ENCODE results near the gene NBPF15.
"Not testable (repeated sequence)": the region's sequence is repeated elsewhere in the genome, so short reads cannot be mapped to it uniquely, and the experiment has no call there.

The NBPF15 gene, protein sequence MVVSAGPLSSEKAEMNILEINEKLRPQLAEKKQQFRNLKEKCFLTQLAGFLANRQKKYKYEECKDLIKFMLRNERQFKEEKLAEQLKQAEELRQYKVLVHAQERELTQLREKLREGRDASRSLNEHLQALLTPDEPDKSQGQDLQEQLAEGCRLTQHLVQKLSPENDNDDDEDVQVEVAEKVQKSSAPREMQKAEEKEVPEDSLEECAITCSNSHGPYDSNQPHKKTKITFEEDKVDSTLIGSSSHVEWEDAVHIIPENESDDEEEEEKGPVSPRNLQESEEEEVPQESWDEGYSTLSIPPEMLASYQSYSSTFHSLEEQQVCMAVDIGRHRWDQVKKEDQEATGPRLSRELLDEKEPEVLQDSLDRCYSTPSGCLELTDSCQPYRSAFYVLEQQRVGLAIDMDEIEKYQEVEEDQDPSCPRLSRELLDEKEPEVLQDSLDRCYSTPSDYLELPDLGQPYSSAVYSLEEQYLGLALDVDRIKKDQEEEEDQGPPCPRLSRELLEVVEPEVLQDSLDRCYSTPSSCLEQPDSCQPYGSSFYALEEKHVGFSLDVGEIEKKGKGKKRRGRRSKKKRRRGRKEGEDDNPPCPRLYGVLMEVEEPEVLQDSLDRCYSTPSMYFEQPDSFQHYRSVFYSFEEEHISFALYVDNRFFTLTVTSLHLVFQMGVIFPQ

DNA sequence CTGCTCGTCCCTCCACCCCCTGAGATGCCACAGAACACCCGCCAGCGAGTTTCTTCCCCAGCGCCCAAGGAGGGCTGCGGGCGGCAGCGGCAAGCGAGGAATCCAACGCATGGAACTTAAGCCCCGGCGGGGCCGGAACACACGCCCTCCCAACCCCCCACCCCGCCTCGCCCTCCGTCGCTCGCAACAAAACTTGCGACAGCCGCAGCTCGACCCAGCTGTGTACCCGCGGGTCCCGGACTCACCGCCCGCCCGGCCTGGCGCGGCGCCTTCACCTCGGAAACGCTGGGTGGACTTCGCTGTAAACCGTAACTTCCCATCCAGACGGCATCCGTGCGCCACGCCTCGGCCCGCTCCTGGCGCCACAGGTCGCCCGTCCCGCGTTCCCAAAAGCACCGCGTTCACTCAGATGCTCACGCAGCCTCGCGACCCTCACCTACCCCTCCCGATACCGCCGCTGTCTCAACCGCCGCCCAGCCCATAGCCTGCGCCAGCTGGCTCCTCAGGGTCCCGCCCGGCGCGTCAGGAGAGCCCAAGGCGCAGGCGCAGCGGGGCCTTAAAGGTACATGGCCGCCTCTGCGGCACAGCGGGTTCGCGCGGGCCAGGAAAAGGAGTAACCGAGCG lies at the start of gene NBPF15:
NBPF15 (minus strand) TSS at position 534 of the 624 bp plus-strand sequence. CDS start 21,666 bp downstream, outside the sequence.
- peak; percentile 57 for DNase-seq (ENCODE audit: low spot score)

DNA sequence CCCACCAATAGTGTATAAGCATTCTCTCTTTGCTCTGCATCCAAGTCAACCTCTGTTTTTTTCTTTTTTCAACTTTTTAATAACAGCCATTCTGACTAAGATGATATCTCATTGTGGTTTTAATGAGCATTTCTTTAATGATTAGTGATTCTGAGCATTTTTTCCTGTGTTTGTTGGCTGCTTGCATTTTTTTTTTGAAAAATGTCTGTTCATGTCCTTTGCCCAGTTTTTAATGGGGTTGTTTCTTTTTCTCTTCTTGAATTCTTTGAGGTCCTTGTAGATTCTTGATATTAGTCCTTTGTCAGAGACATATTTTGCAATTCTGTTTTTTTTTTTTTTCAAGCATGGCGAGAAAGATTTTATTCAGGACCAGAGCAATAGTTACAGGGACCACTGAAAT lies 35.0 kb upstream of the NBPF15 start:
- DNase-seq (ENCODE audit: low spot score): not testable (repeated sequence)

DNA sequence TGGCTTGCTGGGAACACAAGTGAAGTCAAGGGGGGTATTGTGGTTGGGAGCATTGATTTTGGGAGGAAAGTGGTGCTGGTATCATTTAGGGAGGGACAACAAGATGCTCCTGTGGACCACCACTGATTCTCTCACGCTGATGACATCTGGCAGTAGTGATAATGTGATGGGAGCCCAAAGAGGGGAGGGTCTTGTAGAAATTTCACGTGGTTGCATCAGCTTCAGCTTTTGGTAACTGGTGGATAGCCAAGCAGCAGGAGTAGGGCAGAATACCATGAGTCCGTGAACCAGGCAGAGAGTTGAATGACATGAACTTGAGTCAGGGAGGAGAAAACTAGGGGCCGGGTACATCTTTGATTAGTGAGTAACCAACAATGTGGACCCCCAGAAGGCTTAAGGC lies 32.7 kb upstream of the NBPF15 start:
- DNase-seq (ENCODE audit: low spot score): not testable (repeated sequence)

DNA sequence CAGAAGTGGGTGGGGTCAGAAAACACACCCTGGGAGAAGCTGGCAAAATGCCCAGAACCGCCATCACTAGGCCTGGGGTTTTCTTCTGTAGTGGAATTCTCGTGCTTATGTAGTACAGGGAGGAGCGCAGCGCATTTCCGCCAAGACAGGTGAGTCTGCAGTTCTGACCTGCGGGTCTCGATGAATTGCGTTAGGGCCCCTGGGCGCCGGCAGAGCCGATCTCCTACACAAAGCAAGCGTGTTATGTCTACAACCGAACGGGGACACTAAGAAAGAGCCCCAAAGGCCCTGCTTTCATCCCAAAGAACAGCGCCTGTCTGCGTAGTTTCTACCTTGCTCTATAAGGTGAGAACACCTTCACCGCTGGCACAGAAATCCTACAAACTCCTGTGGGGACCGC lies 28.9 kb upstream of the NBPF15 start:
- DNase-seq (ENCODE audit: low spot score): not testable (repeated sequence)

DNA sequence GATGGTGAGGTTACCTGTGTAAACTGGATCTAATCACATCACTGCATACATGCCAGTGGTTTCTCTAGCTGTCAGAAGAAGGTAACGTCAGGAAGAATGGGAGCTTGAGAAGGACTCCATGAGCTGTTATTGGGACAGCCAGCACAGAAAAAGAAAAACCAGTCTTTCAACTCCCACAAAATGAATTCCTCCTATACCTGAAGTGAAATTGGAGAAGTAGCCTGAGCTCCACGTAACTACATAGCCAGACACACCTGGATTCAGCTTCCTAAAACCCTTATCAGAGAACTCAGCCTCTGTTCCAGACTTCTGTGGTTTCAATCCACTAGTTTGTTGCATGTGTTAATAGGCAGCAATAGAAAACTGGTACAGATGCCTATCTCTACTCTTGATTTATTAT lies 25.5 kb upstream of the NBPF15 start:
- DNase-seq (ENCODE audit: low spot score): not testable (repeated sequence)

DNA sequence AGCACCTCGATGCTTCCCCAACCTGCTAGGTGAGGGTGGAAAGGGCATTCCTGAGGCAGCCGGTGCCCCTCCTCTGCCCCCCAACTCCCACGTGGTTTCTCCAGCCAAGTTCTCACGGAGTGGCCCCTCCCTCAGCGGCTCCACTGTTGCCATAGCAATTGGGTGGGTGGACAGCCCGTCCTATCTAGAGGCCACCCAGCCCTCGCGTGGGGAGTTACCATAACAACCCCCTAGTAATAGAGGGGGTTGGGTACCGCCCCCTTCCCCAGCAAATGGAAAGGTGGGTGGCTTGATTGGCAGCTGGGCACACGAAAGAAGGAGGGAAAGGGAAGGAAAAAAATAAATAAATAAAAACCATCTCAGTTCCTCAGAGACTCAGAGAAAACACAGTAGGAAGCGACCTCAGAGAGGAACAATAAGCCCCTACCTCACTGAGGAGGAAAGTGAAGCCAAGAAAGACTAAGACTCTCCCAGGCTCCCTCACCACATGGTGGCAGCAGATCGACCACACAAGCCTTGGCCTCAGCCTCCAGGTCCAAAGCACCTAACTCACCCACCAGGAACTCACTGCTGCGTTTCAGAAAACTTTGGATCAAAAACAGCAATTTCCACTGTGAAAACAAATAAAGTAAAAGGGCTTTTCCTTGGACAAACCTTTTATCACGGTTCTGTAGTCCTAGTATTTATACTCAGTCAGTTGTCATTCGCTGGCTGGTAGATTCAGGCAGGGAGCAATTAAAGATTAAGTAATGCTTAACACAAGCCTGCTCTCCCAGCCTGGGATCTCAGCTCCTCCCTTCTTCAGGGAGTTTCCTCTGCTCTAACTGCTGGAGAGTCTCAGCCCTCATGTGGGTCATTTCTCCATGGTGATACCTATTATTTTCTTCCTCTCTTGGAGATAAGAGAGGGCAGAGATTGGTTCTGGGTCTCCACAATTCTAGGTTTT lies 23.9 kb upstream of the NBPF15 start:
- not testable (repeated sequence) for DNase-seq (ENCODE audit: low spot score)

DNA sequence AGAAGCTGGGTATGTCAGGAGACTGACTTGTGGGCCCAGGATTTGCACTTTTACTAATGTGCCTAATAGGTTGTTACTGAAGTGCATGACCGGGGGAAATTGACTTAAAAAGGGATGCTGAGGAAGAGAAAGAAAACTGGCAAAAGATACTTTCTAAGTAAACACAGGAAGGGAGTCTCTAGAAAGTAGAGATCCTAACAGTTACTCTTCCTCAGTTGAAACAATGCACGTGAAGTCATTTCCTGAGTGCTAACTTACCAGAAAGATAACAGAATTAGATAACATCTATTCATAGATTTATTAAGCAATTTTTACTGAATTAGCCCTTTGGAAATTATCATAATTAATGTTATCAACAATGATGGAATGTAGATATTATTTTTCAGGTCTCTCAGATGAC lies 12.4 kb upstream of the NBPF15 start:
- DNase-seq (ENCODE audit: low spot score): not testable (repeated sequence)

DNA sequence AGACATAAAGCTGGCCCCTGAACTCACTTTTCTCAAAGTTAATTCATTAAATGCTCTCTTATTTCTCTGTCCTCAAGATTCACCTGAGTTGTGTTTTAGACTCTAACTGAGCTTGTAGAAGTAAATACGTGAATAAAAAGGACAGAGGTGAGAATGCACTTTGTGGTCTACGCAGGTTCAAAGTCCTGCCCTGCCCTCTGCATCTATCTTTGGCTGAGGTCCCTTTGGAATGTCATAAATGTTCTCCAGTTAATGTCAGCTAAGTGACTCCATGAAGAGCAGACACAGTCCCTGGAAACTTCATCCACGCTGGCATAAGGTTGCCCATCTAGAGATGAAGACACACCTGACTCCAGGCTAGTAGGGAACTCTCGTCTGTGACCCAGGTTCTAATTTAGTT lies 10.0 kb upstream of the NBPF15 start:
- not testable (repeated sequence) for DNase-seq (ENCODE audit: low spot score)

DNA sequence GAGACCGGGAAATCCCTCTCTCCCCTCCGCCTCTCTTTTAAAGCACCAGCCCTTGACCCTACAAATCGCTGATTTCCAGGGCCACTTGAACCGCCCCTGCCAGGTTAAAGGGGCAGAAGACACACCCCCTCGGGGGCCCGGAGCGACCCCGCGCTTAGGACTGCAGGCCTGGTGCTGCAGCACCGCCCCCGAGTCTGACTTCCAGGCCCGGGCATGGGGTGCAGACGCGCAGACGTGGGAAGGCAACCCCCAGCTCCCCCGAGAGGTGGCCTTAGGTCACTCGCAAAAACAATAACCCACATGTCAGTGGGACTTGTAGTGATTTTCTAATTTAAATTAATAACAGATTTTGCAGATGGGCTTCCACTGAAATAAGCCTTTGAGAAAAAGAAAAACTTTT lies 309 bp upstream of the NBPF15 start:
- not testable (repeated sequence) for DNase-seq (ENCODE audit: low spot score)

DNA sequence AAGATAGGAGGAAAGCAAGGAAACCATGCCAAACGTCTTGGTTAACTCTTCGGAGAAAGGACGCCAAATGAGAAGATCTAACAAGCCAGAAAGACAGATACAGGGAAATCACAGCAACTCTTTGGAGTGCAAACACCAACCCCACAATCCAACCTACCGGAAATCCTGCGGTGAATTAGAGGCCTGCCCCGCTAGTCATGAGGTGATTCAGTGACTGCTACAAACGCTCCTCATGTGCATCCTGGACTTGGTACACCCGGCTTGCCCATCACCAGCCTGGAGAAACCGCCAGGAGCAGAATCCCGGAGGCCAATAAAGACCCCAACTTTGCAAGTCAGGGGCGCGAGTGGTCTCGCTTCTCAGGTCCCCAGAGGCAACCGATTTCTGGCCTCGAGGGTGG lies 783 bp downstream of the NBPF15 start:
- DNase-seq (ENCODE audit: low spot score): not testable (repeated sequence)

DNA sequence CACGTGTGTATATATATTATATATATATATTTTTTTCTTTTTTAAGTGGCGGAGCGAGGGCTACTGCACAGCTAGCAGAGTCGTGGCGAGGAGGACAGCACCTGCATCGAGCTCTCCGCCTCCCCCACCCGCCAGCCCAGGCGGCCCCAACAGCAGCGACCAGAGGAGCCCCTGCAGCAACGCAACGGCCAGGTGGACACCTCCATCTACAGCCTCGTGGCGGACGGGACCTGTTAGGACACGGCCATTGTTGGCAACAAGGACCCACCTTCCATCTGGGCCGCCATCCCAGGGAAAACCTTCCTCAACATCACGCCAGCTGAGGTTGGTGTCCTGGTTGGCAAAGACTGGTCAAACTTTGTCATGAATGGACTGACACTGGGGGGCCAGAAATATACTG lies 19.1 kb downstream of the NBPF15 start:
- not testable (repeated sequence) for DNase-seq (ENCODE audit: low spot score)

DNA sequence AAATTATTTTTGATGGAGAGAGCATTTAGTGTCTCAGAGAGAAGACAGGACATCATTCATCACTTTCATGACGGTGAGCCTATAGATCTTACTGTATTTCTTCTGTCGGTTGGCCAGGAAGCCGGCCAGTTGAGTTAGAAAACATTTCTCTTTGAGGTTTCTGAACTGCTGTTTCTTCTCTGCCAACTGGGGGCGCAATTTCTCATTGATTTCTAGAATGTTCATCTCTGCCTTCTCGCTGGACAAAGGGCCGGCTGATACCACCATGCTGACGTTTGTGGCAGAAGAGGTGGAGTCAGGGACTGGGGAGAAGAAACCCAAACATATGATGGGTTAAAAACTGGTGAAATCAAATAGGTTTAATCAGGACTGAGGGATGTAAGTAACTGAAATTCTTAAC lies 21.7 kb downstream of the NBPF15 start:
- DNase-seq (ENCODE audit: low spot score): not testable (repeated sequence)

DNA sequence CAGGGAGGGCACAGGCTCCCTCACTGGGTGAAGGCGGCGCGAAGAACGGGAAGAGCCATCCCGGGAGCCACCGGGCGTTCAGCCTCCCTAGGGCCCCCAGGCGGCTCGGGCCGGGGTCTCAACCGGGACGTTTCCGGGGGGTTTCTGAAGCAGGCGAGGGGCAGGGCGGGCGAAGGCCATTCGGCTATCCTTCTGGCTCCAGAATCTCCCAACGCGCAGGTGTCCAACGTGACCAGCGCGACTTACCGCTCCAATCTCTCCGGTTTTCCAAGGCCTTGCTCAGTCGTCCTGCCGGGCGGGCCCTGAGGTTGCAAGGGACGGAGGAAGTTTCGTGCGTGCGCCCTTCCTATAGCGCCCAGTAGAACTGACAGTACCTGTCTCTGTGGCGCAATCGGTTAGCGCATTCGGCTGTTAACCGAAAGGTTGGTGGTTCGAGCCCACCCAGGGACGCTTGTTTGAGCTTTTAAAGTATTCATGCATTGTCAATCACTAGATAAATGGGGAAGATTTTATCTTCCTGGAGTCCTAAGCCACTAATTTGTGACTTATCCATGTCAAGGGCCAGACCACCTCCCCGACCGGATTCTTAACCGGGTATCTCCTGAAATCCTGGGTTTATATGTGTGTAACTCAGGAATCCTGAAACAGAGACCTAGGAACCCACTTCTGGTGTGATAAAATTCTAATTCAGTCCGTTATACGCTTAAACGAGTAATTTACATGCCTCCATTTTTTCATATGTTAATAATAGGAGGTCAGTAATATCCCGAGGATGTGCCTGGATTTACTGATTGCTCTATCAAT lies 42.4 kb downstream of the NBPF15 start:
- DNase-seq (ENCODE audit: low spot score): peak; percentile 31

DNA sequence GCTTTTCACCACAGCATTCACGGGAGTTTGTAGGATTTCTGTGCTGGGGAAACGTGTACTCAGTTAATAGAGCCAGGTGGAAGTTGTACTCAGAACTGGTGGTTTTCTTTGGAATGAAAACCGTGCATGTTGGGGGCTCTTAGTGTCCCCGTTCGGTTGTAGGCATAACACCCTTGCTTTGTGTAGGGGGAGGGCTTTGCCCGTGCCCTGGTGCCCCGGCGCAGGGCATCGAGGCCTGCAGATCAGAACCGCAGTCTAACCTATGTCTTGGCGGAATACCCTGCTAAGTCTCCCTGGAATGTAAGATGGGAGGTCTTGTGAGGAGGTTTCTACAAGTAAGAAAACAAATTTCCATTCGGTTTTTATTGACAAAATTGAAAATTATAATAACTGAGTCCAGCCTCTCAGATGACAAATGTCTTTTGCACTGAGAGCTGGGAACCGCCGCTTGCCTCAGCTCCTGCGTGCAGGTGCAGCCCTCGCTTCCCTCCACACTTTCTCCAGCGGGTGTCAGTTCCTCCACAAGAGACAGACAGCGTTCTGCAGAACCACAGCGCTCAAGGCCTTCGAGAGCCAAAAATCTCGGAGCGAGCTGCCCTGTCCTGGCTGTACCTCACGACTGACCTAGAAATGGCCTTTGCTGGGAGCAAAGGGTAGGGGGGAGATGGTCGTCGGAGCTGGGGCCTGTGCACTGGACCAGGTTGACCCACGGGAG lies 47.9 kb downstream of the NBPF15 start:
- DNase-seq (ENCODE audit: low spot score): not testable (repeated sequence)

DNA sequence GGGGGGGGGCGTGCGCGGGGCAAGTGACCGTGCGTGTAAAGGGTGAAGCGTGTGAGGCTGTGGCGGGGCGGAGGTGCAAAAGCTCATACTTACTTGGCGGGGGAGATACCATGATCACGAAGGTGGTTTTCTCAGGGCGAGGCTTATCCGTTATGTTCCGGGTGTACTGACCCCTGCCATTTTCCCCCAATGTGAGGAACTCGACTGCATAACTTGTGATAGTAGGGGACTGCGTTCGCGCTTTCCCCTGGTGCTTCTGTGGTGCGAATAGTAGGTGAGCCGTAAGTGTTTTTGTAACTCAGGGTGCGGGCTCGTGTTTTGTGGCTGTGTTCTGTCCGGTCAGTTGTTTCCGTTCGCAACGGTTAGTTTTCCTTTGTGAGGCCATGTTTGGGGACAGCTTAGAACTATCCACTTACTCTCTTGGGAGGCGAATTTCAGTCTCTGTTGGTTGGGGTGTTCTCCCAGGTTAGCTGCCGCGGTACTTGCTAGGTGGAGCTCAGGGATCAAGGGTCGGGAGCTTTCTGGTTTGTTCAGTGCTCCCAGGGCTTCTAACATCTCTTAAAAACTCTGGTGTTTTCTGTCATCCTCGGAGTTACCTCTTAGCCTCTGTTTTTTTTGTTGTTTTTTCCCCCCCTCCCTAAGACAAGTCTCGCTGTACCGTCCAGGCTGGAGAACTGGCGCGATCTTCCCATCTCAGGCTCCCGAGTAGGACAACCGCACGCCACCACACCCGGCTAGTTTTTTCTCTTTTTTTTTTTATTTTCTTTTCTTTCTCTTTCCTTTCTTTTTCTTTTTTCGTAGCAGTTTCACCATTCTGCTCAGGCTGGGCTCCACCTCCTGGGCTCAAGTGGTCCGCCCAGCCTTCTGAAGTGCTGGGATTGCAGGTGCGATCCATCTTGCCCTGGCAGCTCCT lies 48.7 kb downstream of the NBPF15 start:
- peak; percentile 87 for DNase-seq (ENCODE audit: low spot score)

DNA sequence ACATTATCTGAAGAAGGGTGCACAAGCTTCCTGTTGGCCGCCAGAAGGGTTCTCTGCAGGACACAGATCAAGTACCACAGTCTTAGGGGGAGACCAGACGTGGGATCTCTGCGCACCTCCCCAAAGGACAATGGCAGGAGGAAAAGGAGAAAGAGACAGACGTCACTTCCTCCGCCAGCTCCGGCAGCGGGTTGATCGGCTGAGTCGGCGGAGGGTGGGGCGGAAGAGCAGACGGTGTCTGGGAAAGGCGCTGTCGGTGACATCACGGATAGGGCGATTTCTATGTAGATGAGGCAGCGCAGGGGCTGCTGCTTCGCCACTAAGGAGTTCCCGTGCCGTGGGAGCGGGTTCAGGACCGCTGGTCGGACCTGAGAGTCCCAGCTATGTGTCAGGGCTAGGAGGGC lies 49.4 kb downstream of the NBPF15 start:
- DNase-seq (ENCODE audit: low spot score): peak; percentile 71

DNA sequence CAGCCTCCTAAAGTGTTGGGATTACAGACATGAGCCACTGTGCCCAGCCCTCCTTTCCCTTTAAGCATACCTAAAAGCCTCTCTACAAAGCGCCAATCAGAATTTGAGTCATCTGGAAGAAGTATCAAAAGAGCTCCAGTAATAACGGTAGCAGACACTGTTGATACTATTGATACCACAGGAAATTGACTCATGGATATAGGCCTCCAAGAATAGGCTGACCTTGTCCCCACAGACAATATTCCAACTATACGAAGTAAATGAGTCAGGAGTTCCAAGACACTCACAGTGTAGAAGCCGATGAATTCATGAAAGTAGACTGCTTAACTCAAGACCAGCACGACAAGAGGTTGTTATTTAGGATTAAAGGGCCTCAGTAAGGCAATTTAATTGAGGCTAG lies 58.7 kb downstream of the NBPF15 start:
- DNase-seq (ENCODE audit: low spot score): not testable (repeated sequence)

DNA sequence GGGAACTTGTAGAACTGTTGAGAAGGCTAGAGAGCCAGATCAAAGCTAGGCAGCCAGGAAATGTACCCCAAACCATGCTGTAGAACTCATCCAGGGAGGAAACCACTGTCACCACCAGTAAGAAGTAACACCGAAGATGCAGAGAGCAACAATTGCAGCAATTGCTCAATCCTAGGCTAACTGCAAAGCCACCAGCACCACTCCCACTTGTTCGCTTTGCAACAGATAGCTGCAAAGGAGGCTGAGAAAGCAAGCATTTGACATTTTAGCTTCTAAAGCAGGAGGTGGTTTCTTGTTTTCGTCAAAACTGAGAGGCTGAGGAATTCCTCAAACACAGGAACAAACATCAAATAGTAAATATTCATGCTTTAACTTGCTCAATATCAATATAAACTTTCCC lies 89.8 kb downstream of the NBPF15 start:
- not testable (repeated sequence) for DNase-seq (ENCODE audit: low spot score)
